ENCODE measurements around the gene ZNF576.
A peak's percentile ranks its signal among the peaks of the same experiment; 100 is the strongest.
"Not testable (repeated sequence)": the region's sequence is repeated elsewhere in the genome, so short reads cannot be mapped to it uniquely, and the experiment has no call there.

ZNF576 gene

DNA sequence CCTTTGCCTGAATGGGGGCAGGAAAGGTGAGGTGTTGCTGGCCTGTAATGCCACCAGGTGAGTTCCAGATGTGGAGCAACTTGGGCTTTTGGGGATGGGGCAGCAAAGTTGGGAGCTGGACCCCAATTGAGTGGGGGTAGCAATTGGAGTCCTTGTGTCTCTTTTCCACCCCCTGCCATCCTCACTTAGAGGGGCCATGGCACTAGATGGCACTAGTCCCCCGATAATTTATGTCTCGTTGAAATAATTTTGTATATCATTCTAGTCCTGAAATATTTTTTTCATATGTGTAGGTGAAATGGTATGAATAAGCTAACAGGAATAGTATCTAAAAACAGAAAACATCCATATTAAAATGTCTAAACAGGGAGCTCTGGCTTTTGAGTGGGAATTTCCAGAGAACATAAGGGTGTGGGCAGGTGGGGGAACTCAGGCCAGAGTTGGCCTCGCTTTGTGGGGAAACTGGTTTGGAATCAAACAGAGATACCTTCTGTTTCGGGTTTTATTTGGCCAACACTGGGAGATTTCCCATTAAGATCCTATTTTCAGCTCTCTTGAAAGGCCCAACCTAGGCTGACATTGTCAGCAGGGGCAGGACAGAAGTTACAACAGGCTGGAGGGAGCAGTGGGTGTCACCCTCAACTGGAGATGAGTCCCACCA, 3.4 kb downstream of the ZNF576 start:
- DNase-seq (ENCODE audit: low spot score): no peak

DNA sequence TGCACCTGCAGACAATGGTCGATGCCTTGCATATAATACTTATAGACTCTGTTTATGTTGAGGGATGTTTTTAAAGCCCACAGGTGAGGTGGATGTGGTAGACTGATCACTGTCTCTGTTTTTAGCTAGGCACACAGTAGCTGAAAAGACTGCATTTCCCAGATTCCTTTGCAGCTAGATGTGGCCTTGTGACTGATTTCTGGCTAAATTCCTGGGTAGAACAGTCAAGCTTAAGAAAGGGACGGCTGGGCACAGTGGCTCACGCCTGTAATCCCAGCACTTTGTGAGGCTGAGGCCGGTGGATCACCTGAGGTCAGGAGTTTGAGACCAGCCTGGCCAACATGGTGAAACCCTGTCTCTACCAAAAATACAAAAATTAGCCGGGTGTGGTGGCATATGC, 3.9 kb downstream of the ZNF576 start:
- DNase-seq (ENCODE audit: low spot score): not testable (repeated sequence)

DNA sequence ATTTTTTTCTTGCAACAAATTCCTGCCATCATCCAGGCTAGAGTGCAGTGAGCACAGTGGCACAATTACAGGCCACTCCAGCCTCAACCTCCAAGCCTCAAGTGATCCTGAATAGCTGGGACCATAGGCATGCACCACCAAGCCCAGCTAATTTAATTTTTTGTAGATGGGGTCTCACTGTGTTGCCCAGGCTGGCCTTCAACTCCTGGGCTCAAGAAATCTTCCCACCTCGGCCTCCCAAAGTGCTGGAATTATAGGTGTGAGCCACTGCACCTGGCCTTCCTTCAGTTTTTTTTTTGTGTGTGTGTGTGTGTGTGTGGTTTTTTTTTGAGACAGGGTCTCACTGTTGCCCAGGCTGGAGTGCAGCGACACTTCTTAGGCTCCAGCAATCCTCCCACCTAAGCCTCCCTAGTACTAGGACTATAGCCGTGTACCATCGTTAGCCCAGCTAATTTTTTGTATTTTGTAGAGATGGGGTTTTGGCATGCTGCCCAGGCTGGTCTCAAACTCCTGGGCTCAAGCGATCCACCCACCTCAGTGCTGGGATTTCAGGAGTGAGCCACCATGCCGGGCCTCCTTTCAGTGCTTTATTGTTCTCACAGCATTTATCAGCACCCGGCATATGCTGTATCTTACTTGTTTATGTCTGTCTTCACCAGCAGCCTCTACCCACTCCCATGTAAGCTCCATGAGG, 9.6 kb downstream of the ZNF576 start:
- no peak for DNase-seq (ENCODE audit: low spot score)

DNA sequence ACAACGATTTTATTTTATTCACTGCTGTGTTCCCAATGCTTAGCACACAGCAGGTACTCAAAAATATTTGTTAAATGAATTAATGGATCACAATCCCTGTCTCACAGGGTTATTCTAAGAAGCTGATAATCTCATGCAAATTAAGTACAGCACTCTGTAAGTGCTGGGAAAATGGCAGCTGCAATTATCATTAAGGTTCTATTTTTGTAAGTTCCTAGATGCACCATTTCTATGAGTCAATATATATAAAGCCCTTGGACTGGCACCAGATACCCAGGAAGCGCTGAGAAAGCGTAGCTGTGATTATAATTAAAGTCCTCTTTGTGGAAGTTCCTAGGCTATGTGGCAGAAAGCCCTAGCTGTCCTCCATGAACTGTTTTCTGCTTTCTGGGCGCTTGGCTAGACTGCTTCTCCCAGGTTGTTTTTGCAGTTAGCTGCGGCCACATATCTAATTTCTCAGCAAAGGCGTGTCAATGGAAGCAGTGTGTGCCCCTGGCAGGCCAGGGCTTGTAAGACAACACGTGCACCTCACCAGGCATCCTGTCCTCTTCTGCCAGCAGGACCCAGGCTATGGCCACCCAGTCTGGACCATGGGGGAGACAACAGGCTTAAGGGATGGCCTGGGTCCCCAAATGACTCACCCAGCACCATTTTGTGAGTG, 10.3 kb downstream of the ZNF576 start:
- no peak for DNase-seq (ENCODE audit: low spot score)

DNA sequence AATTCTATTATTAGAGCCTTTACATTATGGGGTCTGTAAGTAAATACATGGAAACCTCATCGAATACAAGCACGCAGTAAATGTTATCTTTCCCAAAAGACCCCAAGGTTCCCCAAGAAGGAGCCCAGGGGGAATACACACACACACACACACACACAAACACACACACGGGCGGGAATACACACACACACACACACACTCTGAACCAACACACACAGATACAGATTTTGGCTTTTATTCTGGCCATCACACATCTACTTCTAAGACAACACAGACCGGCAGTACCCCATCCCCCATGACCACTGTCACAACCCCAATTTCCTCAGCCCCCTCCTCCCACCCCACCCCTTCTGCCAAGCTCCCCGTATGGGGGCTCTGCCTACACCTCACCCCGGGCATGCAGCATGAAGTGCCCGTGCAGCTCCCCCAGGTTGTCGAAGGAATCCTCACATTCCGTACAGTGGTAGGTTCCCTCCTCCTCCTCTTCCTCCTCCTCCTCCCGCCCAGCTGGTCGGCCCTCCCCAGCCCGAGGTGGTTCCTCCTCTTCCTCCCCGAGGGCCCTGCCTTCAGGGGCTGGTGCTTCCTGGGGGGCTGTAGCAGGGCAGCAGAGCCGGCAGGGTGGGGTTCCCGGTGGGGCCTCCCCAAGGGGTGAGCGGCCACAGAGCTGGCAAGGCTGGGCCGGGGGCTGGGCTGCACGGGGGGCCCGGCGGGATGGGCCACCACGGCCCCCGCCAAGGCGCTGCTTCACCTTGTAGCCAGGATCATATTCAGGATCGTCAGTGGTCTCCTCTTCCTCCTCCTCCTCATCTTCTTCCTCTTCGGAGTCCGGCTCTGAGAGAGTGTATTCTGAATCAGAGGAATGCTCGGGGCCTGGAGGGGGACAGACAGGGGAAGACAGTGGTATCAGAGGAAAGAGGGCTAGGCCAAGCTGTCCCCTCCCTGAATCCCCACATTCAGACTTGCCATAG, 11.1 kb downstream of the ZNF576 start:
- no peak for DNase-seq (ENCODE audit: low spot score)

DNA sequence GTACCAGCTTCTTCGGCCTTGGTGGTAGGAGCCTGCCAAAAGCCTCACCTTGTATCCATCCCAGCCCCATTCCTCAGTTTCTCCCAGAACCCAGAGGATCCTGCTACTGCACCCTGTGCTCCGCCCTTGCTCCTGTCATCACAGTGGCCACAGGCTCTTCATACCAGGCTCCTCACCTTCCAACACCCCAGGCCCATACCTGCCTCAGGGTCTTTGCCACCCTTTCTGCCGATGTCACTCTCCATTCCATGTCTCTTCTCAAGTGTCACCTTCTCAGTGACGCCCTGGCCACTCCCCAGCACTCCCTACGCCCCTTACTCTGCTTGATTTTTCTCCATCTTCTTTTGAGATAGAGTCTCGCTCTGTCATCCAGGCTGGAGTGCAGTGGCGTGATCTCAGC, 13.5 kb downstream of the ZNF576 start:
- DNase-seq (ENCODE audit: low spot score): no peak

DNA sequence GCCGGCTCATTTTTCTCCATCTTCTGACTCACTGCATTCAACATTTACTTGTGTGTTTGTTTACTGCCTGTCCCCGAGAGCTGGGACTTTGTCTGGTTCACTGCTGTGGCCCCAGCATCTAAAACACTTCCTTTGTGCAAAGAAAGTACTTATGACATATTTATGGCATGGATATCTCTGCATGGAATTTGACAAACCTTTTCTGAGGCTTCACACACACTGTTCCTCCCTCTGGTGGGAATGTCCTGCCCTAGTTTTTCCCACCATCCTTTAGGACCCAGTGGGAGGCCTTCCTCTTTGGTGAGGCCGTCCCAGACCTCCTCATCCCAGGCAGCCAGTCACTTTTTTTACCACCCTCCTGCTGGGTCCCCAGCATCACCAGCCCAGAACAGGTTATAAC, 14.1 kb downstream of the ZNF576 start:
- DNase-seq (ENCODE audit: low spot score): no peak

DNA sequence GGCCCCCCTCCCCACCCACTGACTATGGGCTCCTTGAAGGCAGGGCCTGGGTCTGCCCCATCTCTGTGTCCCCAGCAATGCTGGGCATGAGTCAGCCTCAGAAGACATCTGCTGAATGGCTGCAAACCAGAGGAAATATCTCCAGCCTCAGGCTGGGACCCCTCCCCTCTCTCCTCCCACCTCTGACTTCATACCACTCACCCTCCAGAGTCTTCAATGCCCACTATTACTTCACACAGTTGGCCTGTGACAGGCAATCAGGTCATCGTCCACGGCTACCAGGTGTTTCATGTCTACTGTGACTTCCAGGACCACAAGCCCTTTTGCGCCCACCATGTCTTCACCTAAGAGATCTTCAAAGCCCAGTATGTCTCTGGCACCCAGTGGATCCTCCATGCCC, 15.4 kb downstream of the ZNF576 start, which contains the start of gene SRRM5:
TSS of gene SRRM5 (plus strand) at position 301 of the 400 bp plus-strand sequence. CDS start at position 335, 34 bp downstream.
- DNase-seq (ENCODE audit: low spot score): no peak

DNA sequence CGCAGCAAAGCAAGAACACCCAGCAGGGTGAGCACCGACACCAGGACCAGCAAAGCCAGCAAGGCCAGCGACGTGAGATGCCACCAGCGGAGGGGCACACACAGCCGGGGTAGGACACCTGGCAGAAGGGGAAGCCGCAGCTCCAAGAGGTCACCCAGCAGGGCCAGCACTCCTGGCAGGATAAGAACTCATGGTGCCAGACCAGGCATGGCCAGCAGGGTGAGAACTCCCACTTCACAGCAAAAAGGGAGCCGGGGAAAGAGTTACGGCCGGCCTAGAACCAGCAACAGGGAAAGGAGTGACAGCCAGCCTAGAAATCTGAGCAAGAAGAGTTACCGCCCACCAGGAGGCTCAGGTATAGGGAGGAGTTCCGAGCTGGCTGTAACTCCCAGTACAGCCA, 16.0 kb downstream of the ZNF576 start:
- no peak for DNase-seq (ENCODE audit: low spot score)

DNA sequence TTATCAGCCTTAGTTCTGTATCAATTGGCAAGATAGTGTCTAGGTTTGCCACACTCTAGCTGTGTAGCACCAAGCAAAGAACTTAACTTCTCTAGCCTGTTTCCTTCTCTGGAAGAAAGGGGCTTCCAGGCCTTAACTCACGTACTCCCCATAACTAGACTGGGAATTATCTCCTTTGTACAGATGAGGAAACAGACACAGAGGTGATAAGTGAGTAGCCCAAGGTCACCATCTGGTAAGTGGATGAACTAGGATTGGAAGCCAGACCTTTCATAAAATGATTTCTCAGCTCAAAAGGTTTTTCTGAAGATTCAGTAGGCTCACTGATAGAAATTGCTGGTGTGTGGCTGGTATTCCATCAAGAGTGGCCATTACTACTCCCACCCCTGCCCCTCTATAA, 19.9 kb downstream of the ZNF576 start:
- DNase-seq (ENCODE audit: low spot score): no peak

DNA sequence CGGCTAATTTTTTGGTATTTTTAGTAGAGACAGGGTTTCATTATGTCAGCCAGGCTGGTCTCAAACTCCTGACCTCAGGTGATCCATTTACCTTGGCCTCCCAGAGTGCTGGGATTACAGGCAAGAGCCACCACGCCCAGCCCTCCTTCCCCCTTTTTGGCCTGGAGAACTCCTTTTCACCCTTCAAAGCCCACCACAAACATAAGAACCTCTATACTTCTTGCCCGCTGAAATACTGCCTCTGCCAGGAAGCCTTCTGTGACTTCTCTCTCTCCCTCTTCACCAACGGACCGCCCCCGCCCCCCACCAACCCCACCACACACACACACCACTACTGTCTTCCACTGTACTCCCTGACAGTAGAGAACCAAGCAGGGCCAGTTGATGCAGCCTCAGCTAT, 20.6 kb downstream of the ZNF576 start:
- DNase-seq (ENCODE audit: low spot score): no peak

DNA sequence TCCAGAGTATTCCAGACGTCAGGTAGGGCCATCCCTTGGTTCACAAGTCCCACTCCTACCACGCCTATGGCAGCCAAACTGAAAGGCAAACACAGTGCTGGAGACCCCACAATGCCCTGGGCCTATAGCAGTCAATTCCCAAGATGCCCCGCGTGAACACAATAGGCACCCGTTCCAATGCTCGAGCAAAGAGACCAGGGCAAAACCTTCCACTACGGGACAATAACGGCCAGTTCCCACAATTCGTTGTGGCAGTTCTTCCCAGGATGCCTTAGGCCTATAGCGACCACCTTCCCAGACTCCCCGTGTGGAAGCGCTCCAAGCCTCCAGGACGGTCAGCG, 22.5 kb downstream of the ZNF576 start:
- DNase-seq (ENCODE audit: low spot score): peak; percentile 49

DNA sequence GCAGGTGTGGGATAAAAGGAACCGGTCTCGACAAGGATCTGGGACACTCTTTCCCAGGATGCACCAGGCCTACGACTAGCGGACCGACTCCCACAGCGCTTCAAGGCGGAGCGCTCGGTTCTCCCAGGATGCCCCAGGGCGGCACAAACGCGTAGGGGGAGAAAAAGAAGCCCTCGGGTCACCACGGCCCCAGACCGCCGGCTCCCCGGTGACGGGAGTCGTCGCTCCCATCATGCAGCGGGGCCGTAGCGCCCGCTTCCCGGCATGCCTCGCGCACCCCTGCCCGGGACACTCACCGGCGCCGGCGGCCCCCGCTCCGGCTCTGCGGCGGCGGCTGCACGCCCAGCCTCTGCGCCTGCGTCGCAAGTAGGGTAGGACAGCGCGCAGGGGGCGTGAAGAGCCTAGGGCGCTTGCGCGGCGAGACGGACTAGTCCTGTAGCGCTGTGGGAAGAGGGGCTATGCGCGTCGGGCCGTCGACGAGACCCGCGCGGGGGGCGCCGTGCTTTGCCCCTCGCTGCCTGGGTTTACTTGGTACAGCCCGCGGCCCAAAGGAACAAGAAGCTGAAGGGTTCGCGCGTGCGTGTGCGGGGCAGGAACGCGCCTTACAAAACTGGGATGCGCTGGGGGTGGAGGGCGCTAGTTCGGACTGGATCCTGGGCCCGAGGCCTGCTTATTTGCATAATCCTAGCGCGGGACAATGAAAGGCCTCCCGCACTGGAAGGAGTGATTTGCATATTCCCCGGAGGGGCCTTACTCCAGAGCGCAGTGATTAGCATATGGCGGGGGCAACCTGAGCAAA, 23.1 kb downstream of the ZNF576 start, which contains the start of gene ZNF428:
TSS of gene ZNF428 (minus strand) at position 368 of the 799 bp plus-strand sequence. CDS start 5,325 bp downstream, outside the sequence.
- DNase-seq (ENCODE audit: low spot score): peak; percentile 89

DNA sequence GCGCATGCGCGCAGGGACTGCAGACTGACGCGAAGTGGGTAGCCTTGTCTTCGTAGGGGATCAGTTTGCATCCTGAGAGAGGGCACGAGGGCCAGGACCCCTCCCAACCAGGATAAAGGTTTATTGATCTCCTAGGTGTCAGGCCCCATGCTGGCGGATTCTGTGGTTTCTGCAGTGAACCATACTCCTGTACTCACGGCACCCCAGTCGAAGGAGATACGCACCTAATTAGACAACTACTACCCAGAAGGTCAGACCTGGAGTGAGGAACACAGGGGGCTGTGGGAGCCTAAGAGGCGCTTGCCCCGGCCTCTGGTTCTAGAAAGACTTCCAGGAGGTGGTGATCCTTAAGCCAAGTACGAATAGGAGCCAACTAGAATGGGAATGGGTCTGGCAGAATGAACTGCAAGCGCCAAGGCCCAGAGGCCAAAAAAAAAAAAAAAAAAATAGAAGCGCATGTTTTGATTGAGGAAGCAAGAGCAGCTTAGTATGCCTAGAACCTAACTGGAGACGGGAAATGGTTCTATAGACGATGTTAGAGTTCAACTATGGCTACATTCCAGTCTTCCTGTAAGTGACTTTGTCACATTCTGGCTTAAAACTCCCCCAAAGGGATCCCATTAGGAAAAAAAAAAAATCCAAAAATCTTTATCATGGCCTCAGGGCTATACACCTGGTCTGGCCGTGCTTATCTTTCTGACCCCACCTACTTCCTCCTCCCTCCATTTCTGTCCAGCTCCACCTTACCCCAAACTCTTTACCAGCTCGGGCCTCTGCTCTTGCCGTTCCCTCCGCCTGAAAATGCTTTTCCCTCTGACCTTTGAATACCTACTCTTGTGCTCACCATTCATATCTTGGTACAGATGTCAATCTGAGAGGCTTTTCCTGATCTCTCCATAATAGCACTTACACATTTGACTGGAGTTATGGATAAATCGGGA, 23.9 kb downstream of the ZNF576 start:
- DNase-seq (ENCODE audit: low spot score): no peak

DNA sequence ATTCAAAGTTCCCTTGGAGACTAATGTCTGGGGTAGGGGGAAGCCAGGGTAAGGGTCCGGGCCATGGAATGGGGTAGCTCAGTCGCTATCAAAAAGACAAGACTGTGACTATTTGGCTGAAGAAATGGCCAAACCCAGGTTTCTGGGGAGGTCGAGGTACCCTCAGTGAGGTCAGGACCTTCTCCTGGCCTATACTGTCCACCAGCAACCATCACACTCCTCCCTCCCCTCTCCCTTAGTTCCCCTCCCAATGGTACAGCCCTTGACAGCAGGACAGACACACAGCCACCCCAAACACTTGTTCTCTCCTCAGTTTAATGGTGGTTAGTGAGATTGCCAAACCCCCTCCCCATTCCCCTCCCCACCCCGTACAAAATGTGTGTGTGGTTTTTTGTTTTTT, 25.7 kb downstream of the ZNF576 start:
- DNase-seq (ENCODE audit: low spot score): no peak

DNA sequence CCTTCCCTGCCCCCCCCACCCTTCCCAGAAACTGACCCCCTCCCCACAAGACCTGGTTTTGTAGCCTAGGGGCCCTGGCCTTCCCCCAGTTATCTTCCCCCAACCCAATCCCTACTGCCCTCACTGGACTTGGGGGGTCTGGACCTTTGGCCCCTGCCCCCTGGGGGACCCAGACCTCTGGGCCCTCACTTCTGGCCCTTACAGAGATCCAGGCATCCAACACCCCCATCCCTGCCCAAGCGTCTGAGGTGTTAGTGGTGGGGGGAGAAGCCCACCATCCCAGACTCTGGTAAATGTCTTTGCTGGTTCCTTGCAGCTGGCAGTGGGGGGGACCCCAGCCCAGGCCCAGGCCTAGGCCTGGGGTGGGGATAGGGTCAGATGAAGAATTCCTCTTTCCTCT, 26.6 kb downstream of the ZNF576 start:
- no peak for DNase-seq (ENCODE audit: low spot score)

DNA sequence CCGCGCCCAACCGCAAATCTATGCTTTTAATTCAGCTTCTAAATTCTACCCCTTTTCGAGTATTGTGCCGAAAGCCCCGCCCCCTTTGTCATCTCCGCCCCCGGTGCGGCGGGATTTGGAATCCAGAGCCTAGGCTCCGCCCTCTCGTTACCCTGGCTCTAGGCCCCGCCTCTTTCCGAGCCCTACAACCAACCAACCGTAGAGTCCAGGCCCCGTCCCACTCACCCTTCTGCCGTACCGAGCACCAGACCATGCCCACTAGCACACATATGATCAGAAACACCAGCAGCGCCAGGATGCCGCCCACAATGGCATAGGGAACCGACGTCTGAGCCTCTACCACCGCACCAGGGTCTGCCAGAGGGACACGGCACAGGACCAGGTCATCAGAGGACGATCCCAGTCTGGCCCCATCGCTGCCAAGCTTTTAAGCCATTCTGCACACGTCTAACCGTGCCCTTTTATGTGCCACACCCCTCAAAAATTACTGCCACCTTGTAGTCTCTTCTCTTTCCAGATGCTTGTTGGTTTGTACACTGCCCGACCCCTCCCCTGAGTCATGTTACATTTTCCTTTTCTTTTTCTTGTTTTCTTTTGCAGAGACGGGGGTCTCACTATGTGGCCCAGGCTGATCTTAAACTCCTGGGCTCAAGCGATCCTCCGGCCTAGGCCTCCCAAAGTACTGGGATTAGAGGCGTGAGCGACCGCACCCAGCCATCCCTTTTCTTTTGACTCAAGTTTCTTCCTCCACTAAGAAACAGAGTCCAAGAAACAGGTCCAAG, 27.7 kb downstream of the ZNF576 start:
- no peak for DNase-seq (ENCODE audit: low spot score)

DNA sequence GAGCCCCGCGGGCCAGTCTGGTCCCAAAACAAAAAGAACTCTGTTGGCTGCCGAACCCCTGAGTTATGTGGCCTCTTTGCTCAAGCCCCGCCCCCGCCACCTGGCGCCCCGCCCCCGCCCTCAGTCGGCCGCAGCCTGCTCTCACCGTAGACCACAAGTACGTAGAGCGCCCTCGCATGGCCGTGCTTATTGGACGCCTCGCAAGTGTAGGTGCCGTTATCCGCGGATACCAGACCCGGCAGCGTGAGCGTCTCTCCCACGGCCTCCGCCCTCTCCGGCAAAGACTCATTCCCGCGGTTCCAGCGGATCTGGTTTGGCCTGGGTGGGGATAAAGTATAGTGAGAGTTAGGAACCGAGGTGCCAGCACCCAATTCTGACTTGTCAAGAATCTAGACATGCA, 28.5 kb downstream of the ZNF576 start:
- no peak for DNase-seq (ENCODE audit: low spot score)

DNA sequence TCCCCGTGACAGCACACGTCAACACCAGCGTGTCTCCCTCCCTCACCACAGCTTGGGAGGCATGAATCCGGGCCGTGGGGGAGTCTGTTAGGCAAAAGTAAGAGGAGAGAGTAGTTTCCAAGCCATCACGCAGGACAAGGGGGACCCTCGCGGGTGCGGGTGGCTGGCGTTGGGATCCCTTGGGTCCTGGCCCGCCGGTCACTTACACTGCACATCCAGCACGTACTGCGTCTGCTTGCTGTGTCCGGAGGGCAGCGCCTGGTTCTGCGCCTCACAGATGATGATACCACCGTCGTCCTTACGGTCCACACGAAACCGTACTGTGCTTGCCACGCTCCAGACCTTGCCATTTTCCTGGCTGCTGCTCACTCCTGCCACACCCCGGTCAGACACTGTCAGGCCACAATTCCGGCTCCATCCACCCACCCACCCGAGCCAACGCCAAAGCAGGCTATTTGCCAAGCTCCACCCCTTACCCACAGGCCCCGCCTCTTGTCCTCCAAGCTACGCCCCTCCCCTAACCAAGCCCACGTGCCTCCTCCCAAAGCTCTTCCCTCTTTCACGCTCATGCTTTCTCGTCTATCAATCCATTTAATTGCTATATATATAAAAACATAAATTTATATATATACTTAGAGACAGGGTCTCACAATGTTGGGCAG, 29.7 kb downstream of the ZNF576 start:
- no peak for DNase-seq (ENCODE audit: low spot score)
